HG03139 (cell line): ENCODE data around the gene ZNF559.

Experiments used
- ATAC-seq: cut with Tn5 transposase; IDR thresholded peaks from one replicate; pipeline ENCODE4 v1.9.1; 2021; ENCODE audit not compliant: unreplicated experiment

Gene ZNF559

DNA sequence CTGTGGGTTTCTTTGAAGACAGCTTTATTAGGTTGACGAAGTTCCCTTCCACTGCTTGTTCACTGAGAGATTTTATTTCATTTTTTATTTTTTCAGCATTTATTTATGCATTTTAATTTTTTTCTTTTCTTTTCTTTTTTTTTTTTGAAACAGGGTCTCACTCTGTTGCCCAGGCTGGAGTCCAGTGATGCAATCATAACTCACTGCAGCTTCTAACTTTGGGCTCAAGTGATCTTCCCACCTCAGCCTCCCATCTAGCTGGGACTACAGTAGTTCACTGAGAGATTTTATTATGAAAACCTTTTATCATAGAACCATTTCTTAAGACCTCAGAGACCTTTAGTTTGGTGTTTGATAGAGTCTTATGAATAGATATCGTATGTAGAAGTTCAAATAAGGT lies 28.5 kb downstream of the ZNF559 start:
- ATAC-seq, result no peak

DNA sequence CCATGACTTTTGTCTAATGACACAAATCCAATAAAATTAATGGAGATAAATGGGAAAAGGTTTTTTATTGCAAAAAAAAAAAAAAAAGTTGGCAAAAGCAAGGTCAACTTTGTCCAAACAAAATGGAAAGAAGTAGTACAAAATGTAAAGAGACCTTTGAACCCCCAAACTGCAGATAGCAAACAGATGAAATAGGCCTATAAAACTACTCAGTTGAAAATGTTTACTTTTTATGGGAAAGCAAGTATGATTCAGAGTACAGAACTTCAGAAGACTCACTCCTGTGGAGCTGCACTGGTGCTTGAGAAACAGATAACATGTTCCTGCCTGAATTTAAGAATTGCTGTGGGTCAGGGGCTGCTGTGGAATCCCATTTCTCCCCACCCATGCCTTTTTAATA lies 29.0 kb downstream of the ZNF559 start:
- no peak for ATAC-seq

GRCh38 chr19:9354651-9355050 lies 30.7 kb downstream of the ZNF559 start:
- no peak for ATAC-seq

- ATAC-seq, result no peak
These were observed 38.9 kb downstream of the ZNF559 start, which contains the start of gene ZNF177 for GRCh38 chr19:9362905-9363304. Gene ZNF177, plus strand, starts transcription at chr19:9363013. Its CDS starts 15,299 bp downstream, at chr19:9378312.

DNA sequence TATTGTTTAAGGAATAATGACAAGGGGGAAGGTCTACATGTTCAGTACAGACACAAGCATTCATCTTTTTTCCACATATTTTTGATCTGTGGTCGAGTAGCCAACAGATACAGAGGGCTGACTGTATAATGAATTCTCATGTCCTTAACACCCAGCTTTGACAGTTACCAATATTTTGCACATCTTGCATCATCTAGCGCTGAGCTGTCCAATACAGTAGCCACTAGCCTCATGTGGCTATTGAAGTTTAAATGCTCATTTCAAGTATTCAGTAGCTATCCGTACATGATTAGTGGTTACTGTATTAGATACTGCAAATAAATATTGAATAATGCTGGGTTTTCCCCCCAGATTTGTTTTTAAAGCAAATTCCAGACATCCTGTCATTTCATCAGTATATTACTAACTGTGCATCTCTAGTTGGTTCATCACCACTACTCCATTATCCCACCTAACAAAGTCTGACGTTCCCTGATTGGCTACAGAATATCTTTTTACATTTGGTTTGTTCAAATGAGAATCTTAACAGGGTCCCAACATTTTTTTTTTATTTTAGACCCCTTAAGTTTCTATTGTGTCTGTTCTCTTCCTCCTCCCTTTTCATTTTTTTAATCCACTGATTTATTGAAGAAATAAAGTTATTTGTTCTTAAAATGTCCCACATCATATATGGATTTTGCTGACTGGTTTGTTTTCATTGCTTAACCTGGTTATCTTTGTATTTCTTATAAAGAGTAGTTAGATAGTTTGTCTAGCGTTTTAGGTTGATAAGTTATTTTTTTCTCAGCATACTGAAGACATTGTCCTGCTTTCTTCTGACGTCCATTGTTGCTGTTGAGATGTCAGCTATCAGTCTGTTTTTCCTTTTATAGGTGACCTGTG lies 47.0 kb downstream of the ZNF559 start:
- no peak for ATAC-seq

GRCh38 chr19:9381361-9381785 lies 57.4 kb downstream of the ZNF559 start:
- ATAC-seq, result no peak
